Glutamatergic neuron (in vitro differentiated cells): Measurements from ENCODE around the gene NXF1. TPM values are rescaled to one million over a fixed set of nuclear protein-coding genes. Genes with fewer than 3 reads are reported as not detected.

Experiments
- DNase-seq: peaks from one replicate; pipeline ENCODE4 v3.0.0; 2022
- H3K27ac Mint-ChIP-seq: one replicate; pipeline ENCODE4 v1.8.0; 2020; ENCODE audit warnings: mild to moderate bottlenecking, mixed read lengths, inconsistent platforms; ENCODE audit not compliant: unreplicated experiment
- H3K27me3 Mint-ChIP-seq: one replicate; pipeline ENCODE4 v1.8.0; 2020; ENCODE audit warnings: mild to moderate bottlenecking, moderate library complexity, mixed read lengths, inconsistent platforms; ENCODE audit not compliant: unreplicated experiment
- H3K36me3 Mint-ChIP-seq: one replicate; pipeline ENCODE4 v1.8.0; 2020; ENCODE audit warnings: mild to moderate bottlenecking, mixed read lengths, inconsistent platforms; ENCODE audit not compliant: unreplicated experiment
- H3K4me1 Mint-ChIP-seq: one replicate; pipeline ENCODE4 v1.8.0; 2020; ENCODE audit warnings: mild to moderate bottlenecking, low read depth, mixed read lengths, inconsistent platforms; ENCODE audit not compliant: unreplicated experiment
- H3K4me3 Mint-ChIP-seq: one replicate; pipeline ENCODE4 v1.8.0; 2020; ENCODE audit warnings: mild to moderate bottlenecking, mixed read lengths, inconsistent platforms; ENCODE audit not compliant: unreplicated experiment
- H3K9me3 Mint-ChIP-seq: one replicate; pipeline ENCODE4 v1.8.0; 2020; ENCODE audit warnings: mild to moderate bottlenecking, moderate library complexity, mixed read lengths, inconsistent platforms; ENCODE audit not compliant: unreplicated experiment
- total RNA-seq: library from RNA; stranded (reverse); fragmentation: NEBNext Ultra II Directional; extraction: Animal tissue kit (Norgen Biotek cat#: 25700); gene quantifications from one replicate; pipeline ENCODE4 v1.2.1, GENCODE V29; 2021; ENCODE audit not compliant: unreplicated experiment
- TF ChIP-seq, protein P1 (sequence below): fragments of 200-600 bp; sonication (generic); IDR thresholded peaks from one replicate; pipeline ENCODE4 v1.5.0; 2021; ENCODE audit not compliant: partially characterized antibody, unreplicated experiment

Gene NXF1
- total RNA-seq, 1 donor from 2014 or later: 104 TPM

- DNase-seq: no peak
- no peak overlapping the region for H3K27ac Mint-ChIP-seq
- no peaks in the 10 kb centered on the region for H3K36me3 Mint-ChIP-seq
- peaks cover 5% of the 10 kb centered on the region for H3K9me3 Mint-ChIP-seq
- TF ChIP-seq, protein P1, sequence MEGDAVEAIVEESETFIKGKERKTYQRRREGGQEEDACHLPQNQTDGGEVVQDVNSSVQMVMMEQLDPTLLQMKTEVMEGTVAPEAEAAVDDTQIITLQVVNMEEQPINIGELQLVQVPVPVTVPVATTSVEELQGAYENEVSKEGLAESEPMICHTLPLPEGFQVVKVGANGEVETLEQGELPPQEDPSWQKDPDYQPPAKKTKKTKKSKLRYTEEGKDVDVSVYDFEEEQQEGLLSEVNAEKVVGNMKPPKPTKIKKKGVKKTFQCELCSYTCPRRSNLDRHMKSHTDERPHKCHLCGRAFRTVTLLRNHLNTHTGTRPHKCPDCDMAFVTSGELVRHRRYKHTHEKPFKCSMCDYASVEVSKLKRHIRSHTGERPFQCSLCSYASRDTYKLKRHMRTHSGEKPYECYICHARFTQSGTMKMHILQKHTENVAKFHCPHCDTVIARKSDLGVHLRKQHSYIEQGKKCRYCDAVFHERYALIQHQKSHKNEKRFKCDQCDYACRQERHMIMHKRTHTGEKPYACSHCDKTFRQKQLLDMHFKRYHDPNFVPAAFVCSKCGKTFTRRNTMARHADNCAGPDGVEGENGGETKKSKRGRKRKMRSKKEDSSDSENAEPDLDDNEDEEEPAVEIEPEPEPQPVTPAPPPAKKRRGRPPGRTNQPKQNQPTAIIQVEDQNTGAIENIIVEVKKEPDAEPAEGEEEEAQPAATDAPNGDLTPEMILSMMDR: no peak
- H3K27me3 Mint-ChIP-seq: peaks cover 7% of the 10 kb centered on the region
- no peak overlapping the region for H3K4me3 Mint-ChIP-seq
- peaks cover 7% of the 10 kb centered on the region for H3K4me1 Mint-ChIP-seq
Observed at GRCh38 chr11:62801071-62801470, 4.2 kb downstream of the NXF1 start.

DNA sequence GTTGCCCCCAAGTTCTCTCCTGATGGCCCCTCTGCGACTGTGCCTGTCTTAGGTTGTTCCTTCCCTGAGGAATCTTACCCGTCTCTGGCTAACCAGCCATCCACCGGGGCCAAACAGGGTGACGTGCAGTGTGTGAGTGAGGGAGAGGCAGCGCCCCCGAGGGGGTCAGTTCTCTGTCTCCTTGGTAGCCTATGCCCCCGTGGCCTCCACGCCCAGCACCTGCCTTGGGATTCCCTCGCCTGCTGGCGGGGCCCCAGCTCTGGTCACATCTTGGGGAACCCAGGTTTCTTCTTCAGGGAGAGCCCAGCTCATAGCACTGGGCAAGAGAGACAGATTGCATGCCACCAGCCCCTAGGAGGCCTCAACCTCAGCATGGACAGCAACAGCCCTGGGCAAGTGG, 5.8 kb downstream of the NXF1 start:
- peaks cover 2% of the 10 kb centered on the region for H3K27me3 Mint-ChIP-seq
- TF ChIP-seq, protein P1: no peak
- no peak overlapping the region for H3K27ac Mint-ChIP-seq
- no peaks in the 10 kb centered on the region for H3K36me3 Mint-ChIP-seq
- no peak for DNase-seq
- no peak overlapping the region for H3K4me3 Mint-ChIP-seq
- peaks cover 7% of the 10 kb centered on the region for H3K4me1 Mint-ChIP-seq
- H3K9me3 Mint-ChIP-seq: peaks cover under 1% of the 10 kb centered on the region

DNA sequence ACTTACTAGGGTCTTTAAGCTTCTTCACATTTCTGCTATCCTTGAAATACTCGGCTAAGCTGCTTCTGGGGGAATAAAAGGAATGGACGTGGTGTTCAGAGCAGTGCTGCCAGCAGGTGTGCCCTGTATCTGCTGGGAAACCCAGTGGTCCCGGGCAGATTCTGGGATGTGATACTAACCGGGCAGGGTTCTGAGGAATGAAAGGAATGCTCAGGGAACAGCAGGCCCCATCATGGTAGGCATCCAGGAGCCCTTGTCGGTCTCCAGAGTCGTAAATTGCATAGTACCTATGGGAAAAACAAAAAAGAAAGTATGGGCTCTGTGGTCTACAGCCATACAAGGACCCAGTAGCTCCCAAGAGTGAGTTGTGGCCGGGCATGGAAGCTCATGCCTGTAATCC, 9.0 kb downstream of the NXF1 start:
- no peak for DNase-seq
- Mint-ChIP-seq H3K4me1 (peaks cover 3% of the 10 kb centered on the region), H3K27ac (no peak overlapping the region), H3K27me3 (peaks cover 2% of the 10 kb centered on the region), H3K9me3 (peaks cover 4% of the 10 kb centered on the region), H3K4me3 (no peak overlapping the region), H3K36me3 (no peaks in the 10 kb centered on the region)
- TF ChIP-seq, protein P1: no peak

- Mint-ChIP-seq H3K36me3 (no peaks in the 10 kb centered on the region), H3K27me3 (peaks cover 2% of the 10 kb centered on the region), H3K27ac (no peak overlapping the region), H3K4me1 (peaks cover 5% of the 10 kb centered on the region), H3K9me3 (peaks cover 4% of the 10 kb centered on the region), H3K4me3 (no peak overlapping the region)
- no peak for DNase-seq
- TF ChIP-seq, protein P1: no peak
Observed at GRCh38 chr11:62794201-62794775, 11.0 kb downstream of the NXF1 start.

GRCh38 chr11:62792202-62792575, 13.1 kb downstream of the NXF1 start:
- Mint-ChIP-seq H3K4me3 (peak overlapping the region; percentile 87), H3K36me3 (no peaks in the 10 kb centered on the region), H3K9me3 (peaks cover 6% of the 10 kb centered on the region), H3K27ac (peak overlapping the region; percentile 83), H3K4me1 (peaks cover 7% of the 10 kb centered on the region), H3K27me3 (peaks cover 2% of the 10 kb centered on the region)
- no peak for DNase-seq
- TF ChIP-seq, protein P1: no peak
